SU-DHL-6 (cell line): Measurements from ENCODE around the gene VILL.
A peak's percentile ranks its signal among the peaks of the same experiment; 100 is the strongest.

Experiments
- H2AFZ ChIP-seq: fragments of 200-600 bp; sonication (generic); 2 replicates; pipeline ENCODE4 v1.6.1; 2014; ENCODE audit warnings: low read depth, mild to moderate bottlenecking, moderate library complexity, mixed read lengths, antibody characterized with exemption, low read length; ENCODE audit not compliant: severe bottlenecking
- H3F3A ChIP-seq: fragments of 200-600 bp; shearing (Covaris generic); 2 replicates; pipeline ENCODE4 v1.6.0; 2016; ENCODE audit warnings: antibody characterized with exemption, mild to moderate bottlenecking; ENCODE audit not compliant: insufficient read depth
- H3K27ac ChIP-seq: fragments of 200-600 bp; sonication (generic); 2 replicates; pipeline ENCODE4 v1.5.1; 2016; ENCODE audit warnings: low read depth, mild to moderate bottlenecking, low read length, moderate library complexity, mixed read lengths
- H3K27me3 ChIP-seq: fragments of 200-600 bp; sonication (generic), shearing (Covaris generic); 2 replicates; pipeline ENCODE4 v1.6.0; 2014; ENCODE audit warnings: mild to moderate bottlenecking, low read length
- H3K36me3 ChIP-seq: fragments of 200-600 bp; sonication (generic); 2 replicates; pipeline ENCODE4 v1.6.1; 2014; ENCODE audit warnings: mild to moderate bottlenecking, low read length, mixed read lengths
- H3K4me2 ChIP-seq: fragments of 300-600, 200-600 bp; shearing (Covaris generic), sonication (generic); 2 replicates; pipeline ENCODE4 v1.6.0; 2014; ENCODE audit warnings: low read length, low read depth, mild to moderate bottlenecking; ENCODE audit not compliant: poor library complexity, severe bottlenecking
- H3K4me3 ChIP-seq: fragments of 200-600 bp; sonication (generic); 2 replicates; pipeline ENCODE4 v1.5.1; 2014; ENCODE audit warnings: antibody characterized with exemption, low read length, mild to moderate bottlenecking, mixed read lengths; ENCODE audit not compliant: insufficient read depth, poor library complexity, severe bottlenecking
- H3K79me2 ChIP-seq: fragments of 200-600 bp; sonication (generic); 2 replicates; pipeline ENCODE4 v1.6.1; 2014; ENCODE audit warnings: mild to moderate bottlenecking, low read length, moderate library complexity; ENCODE audit not compliant: insufficient read depth
- H3K9ac ChIP-seq: fragments of 200-600 bp; sonication (generic); 2 replicates; pipeline ENCODE4 v1.7.0; 2014; ENCODE audit warnings: mild to moderate bottlenecking, low read length
- H3K9me2 ChIP-seq: fragments of 200-600 bp; sonication (generic); replicated peaks from 2 replicates; pipeline ENCODE4 v1.6.1; 2014; ENCODE audit warnings: low read length; ENCODE audit not compliant: insufficient read depth
- H3K9me3 ChIP-seq: fragments of 200-600 bp; sonication (generic); 2 replicates; pipeline ENCODE4 v1.6.1; 2014; ENCODE audit warnings: low read length, mixed read lengths; ENCODE audit not compliant: insufficient read depth
- H4K20me1 ChIP-seq: fragments of 200-600 bp; sonication (generic); 2 replicates; pipeline ENCODE4 v1.6.1; 2014; ENCODE audit warnings: low read depth, mild to moderate bottlenecking, antibody characterized with exemption, low read length, moderate library complexity, mixed read lengths
- CTCF ChIP-seq: fragments of 200-600 bp; sonication (generic); IDR thresholded peaks from one replicate; pipeline ENCODE4 v1.5.1; 2017; ENCODE audit warnings: antibody characterized with exemption, mild to moderate bottlenecking, low read length, moderate library complexity; ENCODE audit not compliant: insufficient read depth, poor library complexity, severe bottlenecking
- EZH2phosphoT487 ChIP-seq: fragments of 200-600 bp; sonication (generic), shearing (Covaris generic); conservative IDR thresholded peaks from 2 replicates; pipeline ENCODE4 v1.6.1; 2018; ENCODE audit warnings: mild to moderate bottlenecking, antibody characterized with exemption, low read length, moderate library complexity, mixed read lengths

The VILL gene

GRCh38 chr3:37964716-37965115 is 25.9 kb upstream of the VILL start:
- Histone ChIP-seq H3K9me2 (no peaks in the 10 kb centered on the region), H3K36me3 (no peaks in the 10 kb centered on the region), H3F3A (no peaks in the 10 kb centered on the region), H2AFZ (no peak overlapping the region), H3K27me3 (no peaks in the 10 kb centered on the region), H3K9ac (no peak overlapping the region), H4K20me1 (no peaks in the 10 kb centered on the region), H3K9me3 (no peaks in the 10 kb centered on the region), H3K4me2 (no peak overlapping the region), H3K79me2 (no peaks in the 10 kb centered on the region), H3K4me3 (no peak overlapping the region), H3K27ac (no peak overlapping the region)
- TF ChIP-seq EZH2phosphoT487: no peak
- TF ChIP-seq CTCF: no peak

- Histone ChIP-seq H4K20me1 (no peaks in the 10 kb centered on the region), H2AFZ (no peak overlapping the region), H3K9me2 (no peaks in the 10 kb centered on the region), H3K27me3 (no peaks in the 10 kb centered on the region), H3F3A (no peaks in the 10 kb centered on the region), H3K4me3 (no peak overlapping the region), H3K79me2 (no peaks in the 10 kb centered on the region), H3K9ac (no peak overlapping the region), H3K4me2 (no peak overlapping the region), H3K9me3 (no peaks in the 10 kb centered on the region), H3K36me3 (no peaks in the 10 kb centered on the region), H3K27ac (no peak overlapping the region)
- TF ChIP-seq EZH2phosphoT487 (no peak), CTCF (peak; percentile 45)
Measured at GRCh38 chr3:37967260-37967881, 23.2 kb upstream of the VILL start.

GRCh38 chr3:37968199-37968598 is 22.4 kb upstream of the VILL start:
- Histone ChIP-seq H3K79me2 (no peaks in the 10 kb centered on the region), H3K4me2 (no peak overlapping the region), H3K27ac (no peak overlapping the region), H3K36me3 (no peaks in the 10 kb centered on the region), H4K20me1 (no peaks in the 10 kb centered on the region), H3K9me3 (no peaks in the 10 kb centered on the region), H3K4me3 (no peak overlapping the region), H3K27me3 (no peaks in the 10 kb centered on the region), H2AFZ (no peak overlapping the region), H3F3A (no peaks in the 10 kb centered on the region), H3K9ac (no peak overlapping the region), H3K9me2 (no peaks in the 10 kb centered on the region)
- TF ChIP-seq EZH2phosphoT487: no peak

- H2AFZ ChIP-seq: no peak overlapping the region
- TF ChIP-seq CTCF (no peak), EZH2phosphoT487 (no peak)
- H3K9ac ChIP-seq: no peak overlapping the region
Measured at GRCh38 chr3:37968813-37969595, 21.6 kb upstream of the VILL start.

More at GRCh38 chr3:37968813-37969595, 21.6 kb upstream of the VILL start:
- Histone ChIP-seq H3K36me3 (no peaks in the 10 kb centered on the region), H3K4me3 (no peak overlapping the region), H3K27ac (no peak overlapping the region), H3F3A (no peaks in the 10 kb centered on the region), H3K9me3 (no peaks in the 10 kb centered on the region), H3K4me2 (no peak overlapping the region), H3K27me3 (no peaks in the 10 kb centered on the region), H3K9me2 (no peaks in the 10 kb centered on the region), H3K79me2 (no peaks in the 10 kb centered on the region), H4K20me1 (no peaks in the 10 kb centered on the region)
